ENCODE results near the gene LHCGR.

DNA sequence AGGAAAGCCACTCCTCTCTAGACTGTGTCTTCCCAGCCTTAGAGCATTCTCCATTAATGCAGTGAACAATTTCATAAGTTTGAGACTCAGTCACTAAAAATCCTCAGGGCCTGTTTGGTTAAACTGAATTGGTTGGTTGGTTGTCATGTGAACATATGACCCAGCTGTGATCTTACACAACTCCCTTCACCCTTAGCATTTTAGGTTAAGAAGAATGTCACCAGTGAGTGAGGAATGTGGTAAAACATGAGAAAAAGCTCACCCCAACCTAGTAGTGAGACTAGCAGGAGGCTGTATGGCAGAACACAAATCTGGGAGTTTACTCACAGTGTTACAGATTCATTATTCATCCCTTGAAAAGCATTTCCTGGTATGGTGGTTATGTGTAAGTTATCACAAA, 32.4 kb downstream of the LHCGR start:
- TF ChIP-seq, protein P1, sequence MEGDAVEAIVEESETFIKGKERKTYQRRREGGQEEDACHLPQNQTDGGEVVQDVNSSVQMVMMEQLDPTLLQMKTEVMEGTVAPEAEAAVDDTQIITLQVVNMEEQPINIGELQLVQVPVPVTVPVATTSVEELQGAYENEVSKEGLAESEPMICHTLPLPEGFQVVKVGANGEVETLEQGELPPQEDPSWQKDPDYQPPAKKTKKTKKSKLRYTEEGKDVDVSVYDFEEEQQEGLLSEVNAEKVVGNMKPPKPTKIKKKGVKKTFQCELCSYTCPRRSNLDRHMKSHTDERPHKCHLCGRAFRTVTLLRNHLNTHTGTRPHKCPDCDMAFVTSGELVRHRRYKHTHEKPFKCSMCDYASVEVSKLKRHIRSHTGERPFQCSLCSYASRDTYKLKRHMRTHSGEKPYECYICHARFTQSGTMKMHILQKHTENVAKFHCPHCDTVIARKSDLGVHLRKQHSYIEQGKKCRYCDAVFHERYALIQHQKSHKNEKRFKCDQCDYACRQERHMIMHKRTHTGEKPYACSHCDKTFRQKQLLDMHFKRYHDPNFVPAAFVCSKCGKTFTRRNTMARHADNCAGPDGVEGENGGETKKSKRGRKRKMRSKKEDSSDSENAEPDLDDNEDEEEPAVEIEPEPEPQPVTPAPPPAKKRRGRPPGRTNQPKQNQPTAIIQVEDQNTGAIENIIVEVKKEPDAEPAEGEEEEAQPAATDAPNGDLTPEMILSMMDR (IDR thresholded peaks at IDR 0.05), result no peak
- TF ChIP-seq POLR2AphosphoS5 (IDR thresholded peaks at IDR 0.05; ENCODE audit: low read depth, low read length) (no peak), TAF1 (IDR thresholded peaks at IDR 0.05; ENCODE audit: borderline replicate concordance, low read depth, low read length) (no peak), EZH2phosphoT487 (IDR thresholded peaks at IDR 0.05; ENCODE audit: borderline replicate concordance, low read depth) (no peak), SMC3 (IDR thresholded peaks at IDR 0.05; ENCODE audit: low read depth, low read length) (no peak), SIN3A (IDR thresholded peaks at IDR 0.05; ENCODE audit: borderline replicate concordance, low read depth, low read length) (no peak), FOXJ3 (CRISPR knock-in tag; IDR thresholded peaks at IDR 0.05) (no peak), EP300 (IDR thresholded peaks at IDR 0.05; ENCODE audit: borderline replicate concordance in 1 of 2, low read depth in 1 of 2, low read length in 1 of 2) (no peak), FOXM1 (IDR thresholded peaks at IDR 0.05; ENCODE audit: low read depth) (no peak)
- TF ChIP-seq, protein P2, sequence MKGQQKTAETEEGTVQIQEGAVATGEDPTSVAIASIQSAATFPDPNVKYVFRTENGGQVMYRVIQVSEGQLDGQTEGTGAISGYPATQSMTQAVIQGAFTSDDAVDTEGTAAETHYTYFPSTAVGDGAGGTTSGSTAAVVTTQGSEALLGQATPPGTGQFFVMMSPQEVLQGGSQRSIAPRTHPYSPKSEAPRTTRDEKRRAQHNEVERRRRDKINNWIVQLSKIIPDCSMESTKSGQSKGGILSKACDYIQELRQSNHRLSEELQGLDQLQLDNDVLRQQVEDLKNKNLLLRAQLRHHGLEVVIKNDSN (IDR thresholded peaks at IDR 0.05; ENCODE audit: borderline replicate concordance, low read depth), result no peak
- TF ChIP-seq, protein P3, sequence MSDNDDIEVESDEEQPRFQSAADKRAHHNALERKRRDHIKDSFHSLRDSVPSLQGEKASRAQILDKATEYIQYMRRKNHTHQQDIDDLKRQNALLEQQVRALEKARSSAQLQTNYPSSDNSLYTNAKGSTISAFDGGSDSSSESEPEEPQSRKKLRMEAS (IDR thresholded peaks at IDR 0.05; ENCODE audit: low read depth), result no peak
- TF ChIP-seq, protein P4, sequence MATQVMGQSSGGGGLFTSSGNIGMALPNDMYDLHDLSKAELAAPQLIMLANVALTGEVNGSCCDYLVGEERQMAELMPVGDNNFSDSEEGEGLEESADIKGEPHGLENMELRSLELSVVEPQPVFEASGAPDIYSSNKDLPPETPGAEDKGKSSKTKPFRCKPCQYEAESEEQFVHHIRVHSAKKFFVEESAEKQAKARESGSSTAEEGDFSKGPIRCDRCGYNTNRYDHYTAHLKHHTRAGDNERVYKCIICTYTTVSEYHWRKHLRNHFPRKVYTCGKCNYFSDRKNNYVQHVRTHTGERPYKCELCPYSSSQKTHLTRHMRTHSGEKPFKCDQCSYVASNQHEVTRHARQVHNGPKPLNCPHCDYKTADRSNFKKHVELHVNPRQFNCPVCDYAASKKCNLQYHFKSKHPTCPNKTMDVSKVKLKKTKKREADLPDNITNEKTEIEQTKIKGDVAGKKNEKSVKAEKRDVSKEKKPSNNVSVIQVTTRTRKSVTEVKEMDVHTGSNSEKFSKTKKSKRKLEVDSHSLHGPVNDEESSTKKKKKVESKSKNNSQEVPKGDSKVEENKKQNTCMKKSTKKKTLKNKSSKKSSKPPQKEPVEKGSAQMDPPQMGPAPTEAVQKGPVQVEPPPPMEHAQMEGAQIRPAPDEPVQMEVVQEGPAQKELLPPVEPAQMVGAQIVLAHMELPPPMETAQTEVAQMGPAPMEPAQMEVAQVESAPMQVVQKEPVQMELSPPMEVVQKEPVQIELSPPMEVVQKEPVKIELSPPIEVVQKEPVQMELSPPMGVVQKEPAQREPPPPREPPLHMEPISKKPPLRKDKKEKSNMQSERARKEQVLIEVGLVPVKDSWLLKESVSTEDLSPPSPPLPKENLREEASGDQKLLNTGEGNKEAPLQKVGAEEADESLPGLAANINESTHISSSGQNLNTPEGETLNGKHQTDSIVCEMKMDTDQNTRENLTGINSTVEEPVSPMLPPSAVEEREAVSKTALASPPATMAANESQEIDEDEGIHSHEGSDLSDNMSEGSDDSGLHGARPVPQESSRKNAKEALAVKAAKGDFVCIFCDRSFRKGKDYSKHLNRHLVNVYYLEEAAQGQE (IDR thresholded peaks at IDR 0.05; ENCODE audit: low read depth, low read length), result no peak
- TF ChIP-seq, protein P5, sequence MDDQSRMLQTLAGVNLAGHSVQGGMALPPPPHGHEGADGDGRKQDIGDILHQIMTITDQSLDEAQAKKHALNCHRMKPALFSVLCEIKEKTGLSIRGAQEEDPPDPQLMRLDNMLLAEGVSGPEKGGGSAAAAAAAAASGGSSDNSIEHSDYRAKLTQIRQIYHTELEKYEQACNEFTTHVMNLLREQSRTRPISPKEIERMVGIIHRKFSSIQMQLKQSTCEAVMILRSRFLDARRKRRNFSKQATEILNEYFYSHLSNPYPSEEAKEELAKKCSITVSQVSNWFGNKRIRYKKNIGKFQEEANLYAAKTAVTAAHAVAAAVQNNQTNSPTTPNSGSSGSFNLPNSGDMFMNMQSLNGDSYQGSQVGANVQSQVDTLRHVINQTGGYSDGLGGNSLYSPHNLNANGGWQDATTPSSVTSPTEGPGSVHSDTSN (IDR thresholded peaks at IDR 0.05), result no peak
- TF ChIP-seq, protein P6, sequence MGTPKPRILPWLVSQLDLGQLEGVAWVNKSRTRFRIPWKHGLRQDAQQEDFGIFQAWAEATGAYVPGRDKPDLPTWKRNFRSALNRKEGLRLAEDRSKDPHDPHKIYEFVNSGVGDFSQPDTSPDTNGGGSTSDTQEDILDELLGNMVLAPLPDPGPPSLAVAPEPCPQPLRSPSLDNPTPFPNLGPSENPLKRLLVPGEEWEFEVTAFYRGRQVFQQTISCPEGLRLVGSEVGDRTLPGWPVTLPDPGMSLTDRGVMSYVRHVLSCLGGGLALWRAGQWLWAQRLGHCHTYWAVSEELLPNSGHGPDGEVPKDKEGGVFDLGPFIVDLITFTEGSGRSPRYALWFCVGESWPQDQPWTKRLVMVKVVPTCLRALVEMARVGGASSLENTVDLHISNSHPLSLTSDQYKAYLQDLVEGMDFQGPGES (IDR thresholded peaks at IDR 0.05; ENCODE audit: low read depth, low read length), result no peak
